ENCODE results near the gene RYR2. TPM values are rescaled to one million over a fixed set of nuclear protein-coding genes. Genes with fewer than 3 reads are reported as not detected.

Gene RYR2
- total RNA-seq, 1 donor from 2014 or later: 5.4 TPM

DNA sequence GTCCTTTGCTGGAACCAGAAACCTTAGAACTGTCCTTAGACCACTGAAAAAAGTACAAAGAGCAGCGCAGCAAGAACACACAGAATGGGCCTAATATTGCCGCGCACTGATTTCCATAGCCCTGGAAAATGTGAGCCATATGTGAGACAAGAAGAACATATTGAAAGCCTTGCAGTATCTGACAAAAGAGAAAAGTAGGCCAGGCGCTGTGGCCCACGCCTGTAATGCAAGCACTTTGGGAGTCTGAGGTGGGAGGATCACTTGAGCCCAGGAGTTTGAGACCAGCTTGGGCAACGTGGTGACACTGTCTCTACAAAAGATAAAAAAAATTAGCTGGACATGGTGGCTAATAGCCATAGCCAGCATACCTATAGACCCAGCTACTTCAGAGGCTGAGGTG is 300.7 kb downstream of the RYR2 start:
- Mint-ChIP-seq H3K4me1 (ENCODE audit: unreplicated experiment) (peaks cover 7% of the 10 kb centered on the region), H3K27ac (ENCODE audit: unreplicated experiment) (no peak overlapping the region), H3K36me3 (ENCODE audit: low read depth, unreplicated experiment) (no peaks in the 10 kb centered on the region), H3K27me3 (ENCODE audit: unreplicated experiment) (no peaks in the 10 kb centered on the region), H3K4me3 (ENCODE audit: unreplicated experiment) (no peak overlapping the region), H3K9me3 (ENCODE audit: unreplicated experiment) (no peaks in the 10 kb centered on the region)
- no peak for DNase-seq (ENCODE audit: low spot score)
- TF ChIP-seq, protein P1, sequence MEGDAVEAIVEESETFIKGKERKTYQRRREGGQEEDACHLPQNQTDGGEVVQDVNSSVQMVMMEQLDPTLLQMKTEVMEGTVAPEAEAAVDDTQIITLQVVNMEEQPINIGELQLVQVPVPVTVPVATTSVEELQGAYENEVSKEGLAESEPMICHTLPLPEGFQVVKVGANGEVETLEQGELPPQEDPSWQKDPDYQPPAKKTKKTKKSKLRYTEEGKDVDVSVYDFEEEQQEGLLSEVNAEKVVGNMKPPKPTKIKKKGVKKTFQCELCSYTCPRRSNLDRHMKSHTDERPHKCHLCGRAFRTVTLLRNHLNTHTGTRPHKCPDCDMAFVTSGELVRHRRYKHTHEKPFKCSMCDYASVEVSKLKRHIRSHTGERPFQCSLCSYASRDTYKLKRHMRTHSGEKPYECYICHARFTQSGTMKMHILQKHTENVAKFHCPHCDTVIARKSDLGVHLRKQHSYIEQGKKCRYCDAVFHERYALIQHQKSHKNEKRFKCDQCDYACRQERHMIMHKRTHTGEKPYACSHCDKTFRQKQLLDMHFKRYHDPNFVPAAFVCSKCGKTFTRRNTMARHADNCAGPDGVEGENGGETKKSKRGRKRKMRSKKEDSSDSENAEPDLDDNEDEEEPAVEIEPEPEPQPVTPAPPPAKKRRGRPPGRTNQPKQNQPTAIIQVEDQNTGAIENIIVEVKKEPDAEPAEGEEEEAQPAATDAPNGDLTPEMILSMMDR (IDR thresholded peaks at IDR 0.05; ENCODE audit: unreplicated experiment): no peak

DNA sequence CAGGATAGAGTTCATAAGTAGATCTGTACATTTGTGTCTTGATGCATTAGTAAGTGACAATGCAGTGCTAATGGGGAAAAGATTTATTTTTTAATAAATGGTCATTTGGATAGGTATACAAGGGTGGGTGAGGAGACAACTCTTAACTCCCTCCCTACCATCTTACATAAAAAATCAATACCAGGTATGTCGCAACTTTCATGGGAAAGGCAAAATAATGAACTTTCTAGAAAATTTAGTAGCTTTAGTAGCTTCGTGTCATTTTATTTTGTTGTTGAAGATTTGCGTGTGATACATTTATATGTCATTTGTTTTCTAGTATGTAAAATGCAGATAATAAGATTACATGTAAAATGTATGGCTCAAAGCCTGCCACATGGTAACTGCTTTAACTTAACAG is 310.8 kb downstream of the RYR2 start:
- no peaks in the 10 kb centered on the region for H3K27me3 Mint-ChIP-seq (ENCODE audit: unreplicated experiment)
- H3K36me3 Mint-ChIP-seq (ENCODE audit: low read depth, unreplicated experiment): no peaks in the 10 kb centered on the region
- no peak for DNase-seq (ENCODE audit: low spot score)
- H3K27ac Mint-ChIP-seq (ENCODE audit: unreplicated experiment): no peak overlapping the region
- peaks cover 6% of the 10 kb centered on the region for H3K9me3 Mint-ChIP-seq (ENCODE audit: unreplicated experiment)
- TF ChIP-seq, protein P1 (IDR thresholded peaks at IDR 0.05; ENCODE audit: unreplicated experiment): no peak
- no peaks in the 10 kb centered on the region for H3K4me1 Mint-ChIP-seq (ENCODE audit: unreplicated experiment)
- H3K4me3 Mint-ChIP-seq (ENCODE audit: unreplicated experiment): no peak overlapping the region

DNA sequence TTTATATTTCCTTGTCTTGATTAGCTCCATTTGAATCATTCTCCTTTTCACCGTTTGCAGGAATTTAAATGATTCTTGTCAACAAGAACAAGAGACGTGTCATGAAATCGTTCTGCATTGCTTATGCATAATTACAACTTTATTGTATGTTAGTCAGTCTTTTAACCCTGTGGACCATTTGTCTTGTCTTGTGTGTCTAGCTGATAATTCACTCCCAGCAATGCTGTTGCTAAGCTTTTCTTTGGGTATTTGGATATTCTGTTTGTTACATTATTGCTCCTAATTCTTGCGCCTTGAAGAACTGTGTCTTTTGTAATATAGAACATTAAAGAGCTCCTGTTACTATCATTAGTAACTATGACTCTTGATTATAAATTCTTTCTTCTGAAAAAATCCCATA is 311.9 kb downstream of the RYR2 start:
- H3K4me3 Mint-ChIP-seq (ENCODE audit: unreplicated experiment): no peak overlapping the region
- H3K27me3 Mint-ChIP-seq (ENCODE audit: unreplicated experiment): no peaks in the 10 kb centered on the region
- no peak for DNase-seq (ENCODE audit: low spot score)
- no peaks in the 10 kb centered on the region for H3K9me3 Mint-ChIP-seq (ENCODE audit: unreplicated experiment)
- TF ChIP-seq, protein P1 (IDR thresholded peaks at IDR 0.05; ENCODE audit: unreplicated experiment): no peak
- H3K36me3 Mint-ChIP-seq (ENCODE audit: low read depth, unreplicated experiment): no peaks in the 10 kb centered on the region
- H3K4me1 Mint-ChIP-seq (ENCODE audit: unreplicated experiment): no peaks in the 10 kb centered on the region
- no peak overlapping the region for H3K27ac Mint-ChIP-seq (ENCODE audit: unreplicated experiment)

DNA sequence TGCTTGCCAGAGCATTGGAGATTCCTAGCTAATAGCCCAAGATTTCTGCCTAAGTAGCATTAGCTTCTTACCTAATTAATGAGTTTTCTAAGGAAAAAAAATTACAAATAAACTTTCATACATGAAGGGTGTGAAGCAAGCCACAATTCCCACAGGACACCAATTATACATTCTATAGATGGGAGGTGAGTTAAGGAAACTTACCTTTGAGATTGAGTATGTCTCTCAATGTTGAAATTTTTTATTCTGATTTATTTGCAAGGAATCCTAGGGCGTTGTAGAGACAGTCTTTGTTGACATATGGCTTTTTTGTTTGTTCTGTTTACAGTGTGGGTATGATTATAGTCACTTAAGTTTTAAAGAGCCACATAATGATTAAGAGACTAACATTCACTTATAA is 313.0 kb downstream of the RYR2 start:
- TF ChIP-seq, protein P1 (IDR thresholded peaks at IDR 0.05; ENCODE audit: unreplicated experiment): no peak
- no peaks in the 10 kb centered on the region for H3K9me3 Mint-ChIP-seq (ENCODE audit: unreplicated experiment)
- no peaks in the 10 kb centered on the region for H3K4me1 Mint-ChIP-seq (ENCODE audit: unreplicated experiment)
- DNase-seq (ENCODE audit: low spot score): no peak
- H3K4me3 Mint-ChIP-seq (ENCODE audit: unreplicated experiment): no peak overlapping the region
- H3K36me3 Mint-ChIP-seq (ENCODE audit: low read depth, unreplicated experiment): no peaks in the 10 kb centered on the region
- no peak overlapping the region for H3K27ac Mint-ChIP-seq (ENCODE audit: unreplicated experiment)
- H3K27me3 Mint-ChIP-seq (ENCODE audit: unreplicated experiment): no peaks in the 10 kb centered on the region

DNA sequence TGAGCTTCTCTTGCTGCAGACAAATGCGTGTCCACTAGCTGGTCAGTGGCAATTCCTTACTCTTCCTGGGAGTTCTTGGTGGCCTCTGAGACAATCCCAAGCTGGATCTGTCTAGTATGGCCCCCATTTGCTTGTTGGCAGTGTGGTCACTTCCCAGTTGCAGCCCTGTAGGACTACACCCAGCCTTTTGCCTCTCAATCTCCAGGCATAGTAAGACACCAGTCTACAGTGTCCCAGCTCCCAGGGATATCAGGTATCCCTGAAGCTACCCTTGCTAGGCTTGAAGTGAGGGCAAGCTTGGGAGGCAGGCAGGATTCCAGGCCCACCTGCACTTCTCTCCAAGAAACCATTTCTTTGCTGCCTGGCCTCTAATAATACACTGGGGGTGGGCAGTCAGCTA is 316.6 kb downstream of the RYR2 start:
- H3K27me3 Mint-ChIP-seq (ENCODE audit: unreplicated experiment): no peaks in the 10 kb centered on the region
- H3K9me3 Mint-ChIP-seq (ENCODE audit: unreplicated experiment): no peaks in the 10 kb centered on the region
- no peak overlapping the region for H3K27ac Mint-ChIP-seq (ENCODE audit: unreplicated experiment)
- no peak for DNase-seq (ENCODE audit: low spot score)
- H3K4me3 Mint-ChIP-seq (ENCODE audit: unreplicated experiment): no peak overlapping the region
- no peaks in the 10 kb centered on the region for H3K4me1 Mint-ChIP-seq (ENCODE audit: unreplicated experiment)
- TF ChIP-seq, protein P1 (IDR thresholded peaks at IDR 0.05; ENCODE audit: unreplicated experiment): no peak
- H3K36me3 Mint-ChIP-seq (ENCODE audit: low read depth, unreplicated experiment): no peaks in the 10 kb centered on the region

All from endothelial cell (in vitro differentiated cells).